HG03521 (cell line): ENCODE data around the gene HELZ.
"Not testable (repeated sequence)": the region's sequence is repeated elsewhere in the genome, so short reads cannot be mapped to it uniquely, and the experiment has no call there.

Experiments
- ATAC-seq: cut with Tn5 transposase; IDR thresholded peaks from one replicate; pipeline ENCODE4 v1.9.1; 2021; ENCODE audit warnings: mild to moderate bottlenecking, moderate library complexity; ENCODE audit not compliant: unreplicated experiment

Gene HELZ

GRCh38 chr17:67054011-67054591, 190.9 kb downstream of the HELZ start:
- ATAC-seq, result no peak

- no peak for ATAC-seq
These were observed 191.5 kb downstream of the HELZ start for GRCh38 chr17:67053438-67054000.

- no peak for ATAC-seq
These were observed 192.1 kb downstream of the HELZ start for GRCh38 chr17:67052720-67053437.

GRCh38 chr17:67051837-67052236, 193.2 kb downstream of the HELZ start:
- ATAC-seq, result no peak

GRCh38 chr17:67051155-67051538, 193.8 kb downstream of the HELZ start:
- no peak for ATAC-seq

GRCh38 chr17:67050471-67051154, 194.4 kb downstream of the HELZ start:
- ATAC-seq, result no peak

- ATAC-seq, result no peak
These were observed 194.9 kb downstream of the HELZ start for GRCh38 chr17:67050066-67050465.

- no peak for ATAC-seq
These were observed 195.8 kb downstream of the HELZ start for GRCh38 chr17:67049025-67049739.

- no peak for ATAC-seq
These were observed 197.6 kb downstream of the HELZ start for GRCh38 chr17:67047382-67047781.

- ATAC-seq, result no peak
These were observed 198.6 kb downstream of the HELZ start for GRCh38 chr17:67046398-67046797.

- ATAC-seq, result no peak
These were observed 200.1 kb downstream of the HELZ start for GRCh38 chr17:67044940-67045339.

- ATAC-seq, result no peak
These were observed 200.8 kb downstream of the HELZ start, which contains the start of gene CACNG1 for GRCh38 chr17:67044016-67044772. Gene CACNG1, plus strand, starts transcription at chr17:67044554. Its CDS starts 107 bp downstream, at chr17:67044661.

- ATAC-seq, result no peak
These were observed 201.7 kb downstream of the HELZ start for GRCh38 chr17:67043283-67043682.

- ATAC-seq, result no peak
These were observed 202.8 kb downstream of the HELZ start for GRCh38 chr17:67041941-67042899.

- ATAC-seq, result no peak
These were observed 203.5 kb downstream of the HELZ start for GRCh38 chr17:67041531-67041930.

GRCh38 chr17:67041119-67041518, 203.9 kb downstream of the HELZ start:
- not testable (repeated sequence) for ATAC-seq

GRCh38 chr17:67040652-67041051, 204.3 kb downstream of the HELZ start:
- ATAC-seq, result no peak

GRCh38 chr17:67038861-67039365, 206.1 kb downstream of the HELZ start:
- no peak for ATAC-seq
